ENCODE measurements around the gene UGT1A5.

- no peak for TF ChIP-seq POLR2A (IDR thresholded peaks at IDR 0.05)
- TF ChIP-seq, protein P1, sequence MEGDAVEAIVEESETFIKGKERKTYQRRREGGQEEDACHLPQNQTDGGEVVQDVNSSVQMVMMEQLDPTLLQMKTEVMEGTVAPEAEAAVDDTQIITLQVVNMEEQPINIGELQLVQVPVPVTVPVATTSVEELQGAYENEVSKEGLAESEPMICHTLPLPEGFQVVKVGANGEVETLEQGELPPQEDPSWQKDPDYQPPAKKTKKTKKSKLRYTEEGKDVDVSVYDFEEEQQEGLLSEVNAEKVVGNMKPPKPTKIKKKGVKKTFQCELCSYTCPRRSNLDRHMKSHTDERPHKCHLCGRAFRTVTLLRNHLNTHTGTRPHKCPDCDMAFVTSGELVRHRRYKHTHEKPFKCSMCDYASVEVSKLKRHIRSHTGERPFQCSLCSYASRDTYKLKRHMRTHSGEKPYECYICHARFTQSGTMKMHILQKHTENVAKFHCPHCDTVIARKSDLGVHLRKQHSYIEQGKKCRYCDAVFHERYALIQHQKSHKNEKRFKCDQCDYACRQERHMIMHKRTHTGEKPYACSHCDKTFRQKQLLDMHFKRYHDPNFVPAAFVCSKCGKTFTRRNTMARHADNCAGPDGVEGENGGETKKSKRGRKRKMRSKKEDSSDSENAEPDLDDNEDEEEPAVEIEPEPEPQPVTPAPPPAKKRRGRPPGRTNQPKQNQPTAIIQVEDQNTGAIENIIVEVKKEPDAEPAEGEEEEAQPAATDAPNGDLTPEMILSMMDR (IDR thresholded peaks at IDR 0.05): no peak
Measured at GRCh38 chr2:233822101-233822771, 109.5 kb downstream of the UGT1A5 start.
